HCT116 (cell line): Measurements from ENCODE around the gene CACNA1A. TPM values are rescaled to one million over a fixed set of nuclear protein-coding genes. Genes with fewer than 3 reads are reported as not detected.

Experiments used
- ATAC-seq: fragments of 200-7000 bp; cut with Tn5 transposase; 2 replicates; pipeline ENCODE4 v1.9.1; 2020; ENCODE audit warnings: mild to moderate bottlenecking, moderate library complexity
- BruUV-seq: library from RNA; stranded (reverse); fragments of 400-500 nt; replicated peaks from 2 replicates; lab custom pipeline; 2021; lab: Mats Ljungman, UMichigan
- CTCF ChIA-PET: fragments of 300-600 bp; sonication (Branson Sonifier 250); formaldehyde crosslinking; loops from one replicate; lab custom pipeline; 2021; ENCODE audit warnings: antibody characterized with exemption; lab: Charles Lee
- POLR2A ChIA-PET: fragments of 300-600, 350-600 bp; sonication (Branson Sonifier 250); formaldehyde crosslinking; loops from one replicate; lab custom pipeline; 2021; ENCODE audit warnings: antibody characterized with exemption; lab: Charles Lee
- RAD21 ChIA-PET, 2 experiments: fragments of 300-600 bp; sonication (Branson Sonifier 250); formaldehyde crosslinking; loops; one replicate each; lab custom pipeline; 2023; ENCODE audit warnings: low total read pairs in 2 of 2; ENCODE audit not compliant: uncharacterized antibody in 2 of 2, unreplicated experiment in 2 of 2, low non-redundant PET in 1 of 2; lab: Charles Lee
- DNase-seq: peaks from one replicate; pipeline ENCODE4 v3.0.0-alpha.2; 2010; ENCODE audit warnings: low read depth, low spot score
- H2AFZ ChIP-seq: fragments of 200-600 bp; shearing (Covaris generic), sonication (generic); 2 replicates; pipeline ENCODE4 v1.6.1; 2017; ENCODE audit warnings: low read depth, mixed run types, mixed read lengths, antibody characterized with exemption, low read length; ENCODE audit not compliant: poor library complexity, severe bottlenecking
- H3K27ac ChIP-seq: 2 replicates; pipeline ENCODE4 v1.5.1; 2012; ENCODE audit warnings: low read depth, low read length
- H3K27me3 ChIP-seq: fragments of 200-600 bp; sonication (generic); 2 replicates; pipeline ENCODE4 v1.6.1; 2016; ENCODE audit warnings: mixed run types, low read length, mixed read lengths; ENCODE audit not compliant: insufficient read depth
- H3K36me3 ChIP-seq, 2 experiments: fragments of 200-500 bp in 1 of 2; fragments of 200-600 bp in 1 of 2; sonication (Bioruptor generic) in 1 of 2; sonication (generic) in 1 of 2; 2 replicates each; pipeline versions ENCODE4 v1.5.1 to v1.6.1; 2014 to 2016; ENCODE audit warnings: low read length in 2 of 2, inconsistent platforms in 1 of 2, mixed read lengths in 1 of 2, mixed run types in 1 of 2; ENCODE audit not compliant: insufficient read depth in 2 of 2, control insufficient read depth in 1 of 2
- H3K4me1 ChIP-seq, 2 experiments: fragments of 200-600 bp in 1 of 2; sonication (generic) in 1 of 2; 2 replicates each; pipeline versions ENCODE4 v1.5.1 to v1.6.1; 2012 to 2017; ENCODE audit warnings: low read length in 2 of 2, inconsistent platforms in 1 of 2, mild to moderate bottlenecking in 1 of 2, mixed read lengths in 1 of 2, mixed run types in 1 of 2, moderate library complexity in 1 of 2; ENCODE audit not compliant: insufficient read depth in 2 of 2, control insufficient read depth in 1 of 2
- H3K4me2 ChIP-seq: fragments of 200-600 bp; sonication (generic); 2 replicates; pipeline ENCODE4 v1.6.1; 2017; ENCODE audit warnings: mixed run types, low read length, mixed read lengths
- H3K4me3 ChIP-seq, 2 experiments: fragments of 200-600 bp in 1 of 2; sonication (generic) in 1 of 2; replicated peaks in 1 of 2; 2 replicates each; pipeline ENCODE4 v1.5.1; 2011 to 2016; ENCODE audit warnings: low read length in 2 of 2, control low read depth in 1 of 2, low read depth in 1 of 2, mild to moderate bottlenecking in 1 of 2, mixed read lengths in 1 of 2, mixed run types in 1 of 2
- H3K79me2 ChIP-seq: fragments of 200-600 bp; sonication (generic); 2 replicates; pipeline ENCODE4 v1.6.1; 2017; ENCODE audit warnings: mild to moderate bottlenecking, mixed run types, low read length, moderate library complexity, mixed read lengths; ENCODE audit not compliant: insufficient read depth
- H3K9ac ChIP-seq: fragments of 200-600 bp; sonication (generic); 2 replicates; pipeline ENCODE4 v1.6.1; 2016; ENCODE audit warnings: low read length, mixed read lengths
- H3K9me2 ChIP-seq: fragments of 200-600 bp; sonication (generic), shearing (Covaris generic); 2 replicates; pipeline ENCODE4 v1.6.1; 2017; ENCODE audit warnings: mixed run types, mild to moderate bottlenecking, moderate library complexity; ENCODE audit not compliant: insufficient read depth
- H3K9me3 ChIP-seq, 2 experiments: fragments of 200-500 bp in 1 of 2; fragments of 200-600 bp in 1 of 2; sonication (Bioruptor generic) in 1 of 2; sonication (generic) in 1 of 2; 2 replicates each; pipeline ENCODE4 v1.6.1; 2014 to 2017; ENCODE audit warnings: low read length in 2 of 2, mixed read lengths in 2 of 2, inconsistent platforms in 1 of 2, low read depth in 1 of 2, mild to moderate bottlenecking in 1 of 2, mixed run types in 1 of 2, moderate library complexity in 1 of 2; ENCODE audit not compliant: control insufficient read depth in 1 of 2, insufficient read depth in 1 of 2
- H4K20me1 ChIP-seq: fragments of 200-600 bp; sonication (generic), shearing (Covaris generic); 2 replicates; pipeline ENCODE4 v1.6.1; 2017; ENCODE audit warnings: mixed run types, mild to moderate bottlenecking, moderate library complexity; ENCODE audit not compliant: insufficient read depth
- CBX3 ChIP-seq: IDR thresholded peaks from 2 replicates; pipeline ENCODE4 v1.6.1; 2012; ENCODE audit warnings: low read depth
- CEBPB ChIP-seq: IDR thresholded peaks from 2 replicates; pipeline ENCODE4 v1.6.1; 2012; ENCODE audit warnings: low read depth
- EGR1 ChIP-seq: IDR thresholded peaks from 2 replicates; pipeline ENCODE4 v1.6.1; 2012; ENCODE audit warnings: low read depth
- ELF1 ChIP-seq: IDR thresholded peaks from 2 replicates; pipeline ENCODE4 v1.6.1; 2012; ENCODE audit warnings: low read depth, borderline replicate concordance
- EZH2phosphoT487 ChIP-seq: fragments of 200-600 bp; IDR thresholded peaks from 2 replicates; pipeline ENCODE4 v1.6.1; 2018; ENCODE audit warnings: antibody characterized with exemption, borderline replicate concordance
- FOSL1 ChIP-seq: IDR thresholded peaks from 2 replicates; pipeline ENCODE4 v1.6.1; 2012; ENCODE audit warnings: low read depth
- JUND ChIP-seq: IDR thresholded peaks from 2 replicates; pipeline ENCODE4 v1.6.1; 2012
- MAX ChIP-seq: IDR thresholded peaks from 2 replicates; pipeline ENCODE4 v1.6.1; 2012
- POLR2A ChIP-seq: IDR thresholded peaks from 2 replicates; pipeline ENCODE4 v1.7.0; 2011; ENCODE audit warnings: borderline replicate concordance; ENCODE audit not compliant: insufficient read depth, insufficient read length; ENCODE audit errors: extremely low read depth
- POLR2AphosphoS5 ChIP-seq: IDR thresholded peaks from 2 replicates; pipeline ENCODE4 v1.6.1; 2011; ENCODE audit warnings: mild to moderate bottlenecking, low read depth, low read length, moderate library complexity
- SP1 ChIP-seq: IDR thresholded peaks from 2 replicates; pipeline ENCODE4 v1.6.1; 2012; ENCODE audit warnings: low read depth
- TCF7L2 ChIP-seq: IDR thresholded peaks from 2 replicates; pipeline ENCODE4 v1.7.0; 2011; ENCODE audit warnings: borderline replicate concordance, inconsistent platforms; ENCODE audit not compliant: insufficient read depth, insufficient read length; ENCODE audit errors: extremely low read depth
- YY1 ChIP-seq: IDR thresholded peaks from 2 replicates; pipeline ENCODE4 v1.6.1; 2011; ENCODE audit warnings: low read length, low read depth, moderate library complexity, mild to moderate bottlenecking; ENCODE audit not compliant: insufficient replicate concordance; ENCODE audit errors: extremely low read depth
- ZNF274 ChIP-seq: fragments of 200-500 bp; sonication (Bioruptor generic); IDR thresholded peaks from 2 replicates; pipeline ENCODE4 v1.6.1; 2014; ENCODE audit warnings: mild to moderate bottlenecking, low read depth, low read length, inconsistent platforms
- intact Hi-C: fragments of 100-400 bp; cut with micrococcal nuclease; formaldehyde crosslinking; loops from 2 replicates; pipeline ENCODE4 v1.10.0; 2022
- total RNA-seq: library from RNA; stranded (reverse); gene quantifications from one replicate; pipeline ENCODE4 v1.2.1, GENCODE V29; 2021; ENCODE audit not compliant: unreplicated experiment
- TF ChIP-seq, protein P1 (sequence below), 3 experiments: fragments of 200-600 bp in 1 of 3; sonication (generic) in 1 of 3; IDR thresholded peaks in 2 of 3; conservative IDR thresholded peaks in 1 of 3; 2 replicates each; pipeline ENCODE4 v1.5.1; 2012 to 2017; ENCODE audit warnings: low read depth in 2 of 3, low read length in 2 of 3, antibody characterized with exemption in 1 of 3, borderline replicate concordance in 1 of 3, control low read depth in 1 of 3, mild to moderate bottlenecking in 1 of 3, mixed read lengths in 1 of 3, mixed run types in 1 of 3, moderate library complexity in 1 of 3; ENCODE audit not compliant: insufficient read depth in 1 of 3
- TF ChIP-seq, protein P2 (sequence below): IDR thresholded peaks from 2 replicates; pipeline ENCODE4 v1.6.1; 2012
- TF ChIP-seq, protein P3 (sequence below): IDR thresholded peaks from 2 replicates; pipeline ENCODE4 v1.6.1; 2011; ENCODE audit warnings: mild to moderate bottlenecking, low read length, moderate library complexity; ENCODE audit not compliant: insufficient replicate concordance; ENCODE audit errors: extremely low read depth

The CACNA1A gene
- total RNA-seq, 1 experiment from 2014 or later, result 7.5 TPM

DNA sequence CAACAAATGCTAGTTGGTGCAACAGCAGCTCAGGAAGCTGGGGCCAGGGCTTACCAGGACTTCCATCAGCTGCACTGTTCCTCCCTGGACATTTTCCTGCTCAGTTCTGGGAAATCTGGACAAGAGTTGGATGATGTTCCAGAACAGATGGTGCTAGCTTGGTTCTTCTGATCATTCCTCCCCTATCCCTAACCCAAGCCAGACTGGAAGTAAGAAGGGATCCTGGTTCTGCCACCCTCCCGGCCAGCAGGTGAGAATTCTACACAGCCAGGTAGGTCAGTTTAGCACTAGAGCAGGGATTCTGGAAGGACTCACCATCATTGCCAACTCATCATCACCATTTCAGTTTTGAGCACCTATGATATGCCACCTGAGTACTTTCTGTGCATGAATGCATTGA is 30.2 kb downstream of the CACNA1A start:
- H3K27ac ChIP-seq, result no peak overlapping the region
- POLR2A ChIA-PET, result no interaction called here
- BruUV-seq, result no TSS peak

More for the DNA sequence above, 30.2 kb downstream of the CACNA1A start:
- intact Hi-C loops, result no loop called here
- TF ChIP-seq MAX, result no peak
- no peak for TF ChIP-seq ELF1
- no peak for TF ChIP-seq CBX3
- TF ChIP-seq, protein P1, sequence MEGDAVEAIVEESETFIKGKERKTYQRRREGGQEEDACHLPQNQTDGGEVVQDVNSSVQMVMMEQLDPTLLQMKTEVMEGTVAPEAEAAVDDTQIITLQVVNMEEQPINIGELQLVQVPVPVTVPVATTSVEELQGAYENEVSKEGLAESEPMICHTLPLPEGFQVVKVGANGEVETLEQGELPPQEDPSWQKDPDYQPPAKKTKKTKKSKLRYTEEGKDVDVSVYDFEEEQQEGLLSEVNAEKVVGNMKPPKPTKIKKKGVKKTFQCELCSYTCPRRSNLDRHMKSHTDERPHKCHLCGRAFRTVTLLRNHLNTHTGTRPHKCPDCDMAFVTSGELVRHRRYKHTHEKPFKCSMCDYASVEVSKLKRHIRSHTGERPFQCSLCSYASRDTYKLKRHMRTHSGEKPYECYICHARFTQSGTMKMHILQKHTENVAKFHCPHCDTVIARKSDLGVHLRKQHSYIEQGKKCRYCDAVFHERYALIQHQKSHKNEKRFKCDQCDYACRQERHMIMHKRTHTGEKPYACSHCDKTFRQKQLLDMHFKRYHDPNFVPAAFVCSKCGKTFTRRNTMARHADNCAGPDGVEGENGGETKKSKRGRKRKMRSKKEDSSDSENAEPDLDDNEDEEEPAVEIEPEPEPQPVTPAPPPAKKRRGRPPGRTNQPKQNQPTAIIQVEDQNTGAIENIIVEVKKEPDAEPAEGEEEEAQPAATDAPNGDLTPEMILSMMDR (IDR thresholded peaks at IDR 0.05 in 2 of 3, conservative IDR thresholded peaks at IDR 0.05 in 1 of 3; ENCODE audit: borderline replicate concordance in 1 of 3, insufficient read depth in 1 of 3, low read depth in 2 of 3, low read length in 2 of 3), result no peak
- TF ChIP-seq, protein P2, sequence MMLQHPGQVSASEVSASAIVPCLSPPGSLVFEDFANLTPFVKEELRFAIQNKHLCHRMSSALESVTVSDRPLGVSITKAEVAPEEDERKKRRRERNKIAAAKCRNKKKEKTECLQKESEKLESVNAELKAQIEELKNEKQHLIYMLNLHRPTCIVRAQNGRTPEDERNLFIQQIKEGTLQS, result no peak
- no peak for TF ChIP-seq JUND
- TF ChIP-seq, protein P3, sequence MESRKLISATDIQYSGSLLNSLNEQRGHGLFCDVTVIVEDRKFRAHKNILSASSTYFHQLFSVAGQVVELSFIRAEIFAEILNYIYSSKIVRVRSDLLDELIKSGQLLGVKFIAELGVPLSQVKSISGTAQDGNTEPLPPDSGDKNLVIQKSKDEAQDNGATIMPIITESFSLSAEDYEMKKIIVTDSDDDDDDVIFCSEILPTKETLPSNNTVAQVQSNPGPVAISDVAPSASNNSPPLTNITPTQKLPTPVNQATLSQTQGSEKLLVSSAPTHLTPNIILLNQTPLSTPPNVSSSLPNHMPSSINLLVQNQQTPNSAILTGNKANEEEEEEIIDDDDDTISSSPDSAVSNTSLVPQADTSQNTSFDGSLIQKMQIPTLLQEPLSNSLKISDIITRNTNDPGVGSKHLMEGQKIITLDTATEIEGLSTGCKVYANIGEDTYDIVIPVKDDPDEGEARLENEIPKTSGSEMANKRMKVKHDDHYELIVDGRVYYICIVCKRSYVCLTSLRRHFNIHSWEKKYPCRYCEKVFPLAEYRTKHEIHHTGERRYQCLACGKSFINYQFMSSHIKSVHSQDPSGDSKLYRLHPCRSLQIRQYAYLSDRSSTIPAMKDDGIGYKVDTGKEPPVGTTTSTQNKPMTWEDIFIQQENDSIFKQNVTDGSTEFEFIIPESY, result no peak
- TF ChIP-seq ZNF274, result no peak
- no peak for TF ChIP-seq EGR1
- no peak for TF ChIP-seq YY1
- TF ChIP-seq POLR2AphosphoS5, result no peak
- TF ChIP-seq TCF7L2, result no peak
- no peak for TF ChIP-seq CEBPB
- no peak for TF ChIP-seq FOSL1
- TF ChIP-seq POLR2A, result no peak
- no peak for TF ChIP-seq EZH2phosphoT487
- no peak for TF ChIP-seq SP1
- no peaks in the 10 kb centered on the region for H3K36me3 ChIP-seq
- H3K9ac ChIP-seq, result no peak overlapping the region
- ChIA-PET RAD21 (no interaction called here), CTCF (no interaction called here)
- ATAC-seq (no peak), DNase-seq (no peak)
- no peak overlapping the region for H3K4me3 ChIP-seq
- no peak overlapping the region for H2AFZ ChIP-seq
- no peaks in the 10 kb centered on the region for H3K9me2 ChIP-seq
- peaks cover 62% of the 10 kb centered on the region for H3K27me3 ChIP-seq
- H3K79me2 ChIP-seq, result no peaks in the 10 kb centered on the region
- H4K20me1 ChIP-seq, result no peaks in the 10 kb centered on the region
- no peak overlapping the region for H3K4me2 ChIP-seq
- H3K4me1 ChIP-seq, result no peaks in the 10 kb centered on the region
- peaks cover 0 to 12% of the 10 kb centered on the region in 2 experiments; a peak in 2 of 4 replicates for H3K9me3 ChIP-seq
